ENCODE data around the gene GCN1. TPM values are rescaled to one million over a fixed set of nuclear protein-coding genes. Genes with fewer than 3 reads are reported as not detected.

GCN1 gene
- total and polyA plus RNA-seq, 2 donors (not counting 3 experiments of a cell fraction or from before 2014, with no cell fraction given) = 30.1 to 101 TPM

DNA sequence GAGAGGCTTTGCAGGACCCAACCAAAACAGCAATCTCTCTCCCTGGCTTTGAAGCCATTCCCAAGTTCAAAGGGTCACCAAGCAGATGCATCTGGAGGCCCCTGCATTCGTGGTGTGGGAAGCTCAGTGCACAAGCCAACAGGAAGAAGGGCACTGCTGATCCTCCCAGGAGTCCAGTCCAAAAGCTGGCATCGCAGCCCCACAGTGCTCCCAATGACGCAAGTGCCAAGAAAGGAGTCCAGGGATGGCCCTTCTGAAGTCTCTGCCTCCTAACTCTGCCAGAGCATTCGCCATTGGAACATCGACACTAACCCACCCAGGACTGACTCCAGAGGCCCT is 45.9 kb upstream of the GCN1 start:
- Histone ChIP-seq H3K4me3 (replicated peaks in 1 of 3; ENCODE audit: insufficient read depth in 1 of 3, low read depth in 1 of 3, low read length in 3 of 3) (no peak overlapping the region), H3K9ac (replicated peaks; ENCODE audit: extremely low read depth, insufficient read depth, low read length) (peak overlapping the region; percentile 40), H3K9me1 (replicated peaks; ENCODE audit: control insufficient read depth, extremely low read depth, insufficient read depth, low read length) (no peaks in the 10 kb centered on the region), H4K20me1 (replicated peaks; ENCODE audit: control insufficient read depth, extremely low read depth, insufficient read depth, low read length) (no peaks in the 10 kb centered on the region), H3K4me1 (ENCODE audit: control insufficient read depth, extremely low read depth, insufficient read depth, low read length) (peaks cover 84% of the 10 kb centered on the region), H3K79me2 (ENCODE audit: control insufficient read depth, insufficient read depth, low read length) (peaks cover 86% of the 10 kb centered on the region), H3K36me3 (ENCODE audit: control insufficient read depth in 2 of 2, extremely low read depth in 1 of 2, insufficient read depth in 2 of 2, low read length in 2 of 2) (no peaks in the 10 kb centered on the region), H3K27ac (ENCODE audit: insufficient read depth, low read depth, low read length) (peak overlapping the region; percentile 83), H3K9me3 (replicated peaks; ENCODE audit: control insufficient read depth, insufficient read depth, low read length) (no peaks in the 10 kb centered on the region), H2AFZ (ENCODE audit: low read depth, low read length) (no peak overlapping the region), H3K27me3 (ENCODE audit: control insufficient read depth in 2 of 2, insufficient read depth in 2 of 2, low read length in 2 of 2) (no peaks in the 10 kb centered on the region), H3K4me2 (ENCODE audit: insufficient read depth, low read length) (peak overlapping the region; percentile 20)
- CTCF ChIA-PET = interaction anchor here (1.0 to 33.5 kb wide), 3 partner anchors 12 to 62 kb away, joined by 3 to 1402 read pairs (median 906); partner anchors contain the start of genes PXN and SIRT4
- DNase-seq (ENCODE audit: low read depth, low spot score) = peak; percentile 72
- BruUV-seq (replicated peaks) = no TSS peak
- dilution Hi-C loops (cut with MboI; ENCODE audit: extremely low pct_ligation_motif_present, low sequenced_read_pairs) (no loop called here), intact Hi-C loops (cut with micrococcal nuclease) (no loop called here)
- TF ChIP-seq CTCF (IDR thresholded peaks at IDR 0.05; ENCODE audit: extremely low read depth in 1 of 2, insufficient read depth in 1 of 2, low read depth in 1 of 2, low read length in 2 of 2) = no peak
- peak; percentile 38 for TF ChIP-seq POLR2AphosphoS5 (IDR thresholded peaks at IDR 0.05; ENCODE audit: insufficient read depth, low read depth, low read length)
- no peak for TF ChIP-seq MAX (IDR thresholded peaks at IDR 0.05; ENCODE audit: insufficient read depth, insufficient read length)
- no peak for TF ChIP-seq MYC (IDR thresholded peaks at IDR 0.05; ENCODE audit: low read depth, low read length)
- POLR2A ChIA-PET = interaction anchor here (2.6 to 5.9 kb wide), 5 partner anchors 9 to 51 kb away, joined by 12 to 53 read pairs (median 36); partner anchors contain the start of genes PXN, RNU4-1, RNU4-2 and RPLP0
- peak; percentile 69 for FAIRE-seq

All from endothelial cell of umbilical vein (primary cell).